ENCODE measurements around the gene HS3ST3A1.

DNA sequence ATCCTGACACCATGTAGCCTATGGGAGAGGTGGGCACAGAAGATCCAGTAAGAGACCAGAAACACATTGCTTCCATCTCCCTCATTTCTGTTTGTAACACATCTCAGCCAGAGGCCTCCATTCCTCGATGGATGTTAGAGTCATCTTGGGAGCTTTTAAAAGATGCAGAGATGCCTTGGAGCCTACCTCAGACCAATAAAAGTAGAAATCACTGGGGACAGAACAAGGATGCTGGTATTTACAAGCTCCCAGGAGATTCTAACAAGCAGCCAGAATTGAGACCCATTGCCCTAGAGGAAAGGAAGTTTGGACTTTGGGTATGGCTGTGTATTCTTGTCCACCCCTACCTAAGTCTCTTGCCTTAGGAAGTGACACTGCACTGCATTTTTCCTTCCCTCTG, 40.8 kb downstream of the HS3ST3A1 start:
- TF ChIP-seq, protein P1, sequence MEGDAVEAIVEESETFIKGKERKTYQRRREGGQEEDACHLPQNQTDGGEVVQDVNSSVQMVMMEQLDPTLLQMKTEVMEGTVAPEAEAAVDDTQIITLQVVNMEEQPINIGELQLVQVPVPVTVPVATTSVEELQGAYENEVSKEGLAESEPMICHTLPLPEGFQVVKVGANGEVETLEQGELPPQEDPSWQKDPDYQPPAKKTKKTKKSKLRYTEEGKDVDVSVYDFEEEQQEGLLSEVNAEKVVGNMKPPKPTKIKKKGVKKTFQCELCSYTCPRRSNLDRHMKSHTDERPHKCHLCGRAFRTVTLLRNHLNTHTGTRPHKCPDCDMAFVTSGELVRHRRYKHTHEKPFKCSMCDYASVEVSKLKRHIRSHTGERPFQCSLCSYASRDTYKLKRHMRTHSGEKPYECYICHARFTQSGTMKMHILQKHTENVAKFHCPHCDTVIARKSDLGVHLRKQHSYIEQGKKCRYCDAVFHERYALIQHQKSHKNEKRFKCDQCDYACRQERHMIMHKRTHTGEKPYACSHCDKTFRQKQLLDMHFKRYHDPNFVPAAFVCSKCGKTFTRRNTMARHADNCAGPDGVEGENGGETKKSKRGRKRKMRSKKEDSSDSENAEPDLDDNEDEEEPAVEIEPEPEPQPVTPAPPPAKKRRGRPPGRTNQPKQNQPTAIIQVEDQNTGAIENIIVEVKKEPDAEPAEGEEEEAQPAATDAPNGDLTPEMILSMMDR (IDR thresholded peaks at IDR 0.05) = no peak
- no peak for TF ChIP-seq POLR2A (IDR thresholded peaks at IDR 0.05)
